ENCODE measurements around the gene CUTC.
"Not testable (repeated sequence)": the region's sequence is repeated elsewhere in the genome, so short reads cannot be mapped to it uniquely, and the experiment has no call there.

Gene CUTC, protein sequence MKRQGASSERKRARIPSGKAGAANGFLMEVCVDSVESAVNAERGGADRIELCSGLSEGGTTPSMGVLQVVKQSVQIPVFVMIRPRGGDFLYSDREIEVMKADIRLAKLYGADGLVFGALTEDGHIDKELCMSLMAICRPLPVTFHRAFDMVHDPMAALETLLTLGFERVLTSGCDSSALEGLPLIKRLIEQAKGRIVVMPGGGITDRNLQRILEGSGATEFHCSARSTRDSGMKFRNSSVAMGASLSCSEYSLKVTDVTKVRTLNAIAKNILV

DNA sequence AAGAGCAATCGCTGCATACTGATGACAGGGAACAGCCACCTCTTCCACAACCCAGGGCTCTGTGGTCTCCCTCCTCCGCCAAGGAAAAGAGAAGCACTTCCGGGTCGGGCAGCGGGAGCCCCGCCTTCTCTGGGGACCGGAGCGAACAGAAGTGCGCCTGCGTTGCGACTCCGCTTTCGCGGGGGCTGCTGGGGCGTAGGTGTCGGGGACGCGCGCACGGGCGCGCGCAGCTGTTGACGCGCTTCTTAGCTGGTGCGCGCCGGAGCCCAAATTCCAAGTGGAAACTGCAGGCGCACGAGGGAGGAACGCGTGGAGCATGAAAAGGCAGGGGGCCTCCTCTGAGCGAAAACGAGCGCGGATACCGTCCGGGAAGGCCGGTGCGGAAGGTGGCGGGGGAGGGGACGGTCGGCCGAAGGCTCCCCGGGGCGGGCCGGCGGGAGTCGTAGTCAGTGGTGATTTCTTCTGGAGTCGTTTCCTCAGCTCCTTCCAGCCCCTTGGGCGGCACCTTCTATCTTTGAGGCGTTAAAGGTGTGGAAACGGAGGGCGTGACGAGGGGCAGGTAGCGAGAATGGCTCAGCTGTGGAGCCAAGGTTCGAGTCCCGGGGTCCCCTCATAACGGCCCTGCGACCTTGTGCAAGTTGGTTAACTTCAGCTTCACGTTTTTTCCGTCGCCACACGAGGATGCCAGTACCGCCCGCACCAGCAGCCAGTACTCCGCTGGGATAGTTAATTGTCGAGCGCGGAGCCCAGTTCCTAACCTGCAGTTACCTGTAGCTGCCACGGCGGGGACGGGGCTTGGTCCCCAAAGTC is at the start of gene CUTC, which contains the start of gene COX15:
TSS of gene CUTC (plus strand) at position 202 of the 810 bp plus-strand sequence. CDS start at position 317, 115 bp downstream.
TSS of gene COX15 (minus strand) at position 95 of the 810 bp plus-strand sequence. CDS start at position 17, 78 bp downstream.
- DNase-seq (ENCODE audit: low read depth, low spot score), result peak; percentile 99

DNA sequence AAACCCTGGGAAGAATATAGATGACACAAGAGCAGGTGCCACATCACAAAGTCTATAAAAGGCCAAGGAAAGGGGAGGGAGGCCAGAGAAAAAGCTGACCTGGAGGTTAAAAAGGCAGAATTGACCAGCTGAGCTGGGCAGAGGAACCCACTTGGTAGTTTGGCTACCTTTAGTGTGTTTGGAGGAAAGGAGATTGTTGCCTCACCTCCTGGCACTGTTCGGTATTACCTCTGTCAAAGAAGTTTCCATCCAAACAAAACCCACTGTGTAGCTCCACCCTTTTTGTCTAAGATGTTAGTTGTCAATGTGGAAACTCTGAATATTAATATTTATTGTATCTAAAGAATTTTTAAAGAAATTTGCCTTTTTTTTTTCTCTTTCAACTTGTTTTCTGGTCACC is 49.3 kb upstream of the CUTC start:
- DNase-seq (ENCODE audit: low read depth, low spot score), result no peak

DNA sequence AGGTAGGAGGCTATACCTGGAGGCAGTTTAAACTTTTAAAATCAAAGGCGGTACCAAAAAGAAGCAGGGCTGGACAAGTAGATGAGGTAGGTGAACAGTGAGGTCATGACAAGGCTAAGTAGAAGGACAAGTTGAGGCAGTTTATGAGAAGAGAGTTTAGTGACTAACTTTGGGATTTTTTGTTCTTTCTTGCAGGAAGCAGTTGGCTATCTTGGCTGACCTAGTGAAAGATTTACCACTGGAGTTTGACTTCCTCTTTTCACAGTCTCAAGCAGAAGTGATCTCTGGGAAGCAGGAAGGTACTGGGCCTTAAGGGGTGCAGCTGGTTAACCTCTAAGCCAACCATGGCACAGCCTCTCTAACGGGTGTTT is 46.5 kb upstream of the CUTC start:
- no peak for DNase-seq (ENCODE audit: low read depth, low spot score)

DNA sequence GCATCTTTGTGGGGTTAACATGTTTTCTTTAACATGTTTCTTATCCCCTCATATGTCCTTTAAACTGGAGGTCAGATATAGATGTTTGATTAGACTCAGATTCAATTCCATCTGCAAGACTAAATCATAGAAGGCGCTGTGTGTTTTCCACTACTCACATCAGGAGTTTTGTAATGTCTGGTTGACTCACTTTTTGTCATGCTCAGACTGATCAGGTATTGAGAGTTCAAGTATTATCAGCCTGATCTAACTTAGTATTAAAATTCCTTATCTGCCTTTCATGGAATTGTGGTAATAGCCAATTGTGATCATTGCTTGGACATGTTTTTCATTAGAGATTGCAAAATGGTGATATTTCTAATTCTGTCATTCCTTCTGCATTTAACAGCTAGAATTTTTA is 42.6 kb upstream of the CUTC start:
- no peak for DNase-seq (ENCODE audit: low read depth, low spot score)

DNA sequence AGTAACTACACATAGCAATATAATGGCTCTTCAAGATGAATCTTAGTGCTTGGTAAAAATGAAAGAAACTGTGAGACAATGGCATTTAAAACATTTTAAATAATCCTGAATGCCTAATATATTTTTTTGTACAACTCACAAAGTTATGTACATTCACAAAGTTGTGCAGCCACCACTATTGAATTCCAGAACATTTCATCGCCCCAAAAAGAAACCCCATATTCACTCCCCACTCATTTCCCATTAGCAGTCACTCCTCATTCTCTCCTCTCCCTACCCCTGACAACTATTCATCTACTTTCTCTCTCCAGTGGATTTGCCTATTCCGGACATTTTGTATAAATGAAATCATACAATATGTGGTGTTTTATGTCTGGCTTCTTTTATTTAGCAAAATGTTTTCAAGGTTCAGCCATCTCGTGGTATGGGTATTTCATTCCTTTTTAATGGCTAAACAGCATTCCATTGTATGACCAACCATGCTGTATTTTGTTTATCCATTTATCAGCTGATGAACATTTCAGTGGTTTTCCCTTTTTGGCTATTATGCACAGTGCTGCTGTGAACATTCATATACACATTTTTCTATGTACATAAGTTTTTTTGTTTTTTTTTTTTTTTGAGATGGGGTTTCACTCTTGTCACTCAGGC is 38.0 kb upstream of the CUTC start:
- DNase-seq (ENCODE audit: low read depth, low spot score), result peak; percentile 82

DNA sequence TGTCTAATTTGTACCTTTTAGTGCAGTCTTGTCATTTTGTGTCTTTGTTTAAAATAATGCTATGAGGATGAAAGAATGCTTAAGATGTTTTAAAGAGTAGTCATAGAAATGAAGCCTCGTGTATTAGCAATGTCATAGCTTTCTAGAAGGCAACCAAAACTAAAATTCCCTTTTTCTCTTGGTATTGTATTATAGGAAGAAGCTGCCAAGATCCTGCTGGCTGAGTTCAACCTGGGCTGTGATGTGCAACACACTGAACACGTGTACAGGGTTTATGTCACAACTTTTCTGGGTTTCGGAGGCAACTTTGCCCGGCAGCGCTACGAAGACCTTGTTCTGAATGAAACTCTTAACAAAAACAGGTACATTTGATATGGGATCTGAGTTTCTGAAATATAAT is 36.3 kb upstream of the CUTC start:
- peak; percentile 22 for DNase-seq (ENCODE audit: low read depth, low spot score)

DNA sequence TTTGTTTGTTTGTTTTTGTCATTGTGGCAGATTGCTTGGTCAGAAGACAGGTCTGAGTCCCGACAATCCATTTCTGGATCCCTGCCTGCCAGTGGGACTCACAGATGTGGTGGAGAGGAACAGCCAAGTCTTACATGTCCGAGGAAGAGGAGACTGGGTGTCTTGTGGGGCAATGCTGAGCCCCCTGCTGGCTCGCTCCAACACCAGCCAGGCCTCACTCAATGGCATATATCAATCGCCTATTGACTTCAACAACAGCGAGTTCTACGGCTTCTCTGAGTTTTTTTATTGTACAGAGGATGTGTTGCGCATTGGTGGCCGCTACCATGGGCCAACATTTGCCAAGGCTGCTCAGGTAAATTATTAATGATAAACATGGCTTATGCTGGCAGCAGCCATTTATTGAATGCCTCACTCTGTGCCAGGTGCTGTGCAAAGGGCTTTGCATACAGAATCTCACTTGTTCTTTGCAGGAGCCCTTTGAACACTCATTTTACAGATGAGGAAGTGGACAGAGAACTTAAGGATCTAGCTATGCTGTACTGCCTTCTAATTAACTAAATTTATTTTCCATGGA is 33.4 kb upstream of the CUTC start:
- DNase-seq (ENCODE audit: low read depth, low spot score), result no peak

DNA sequence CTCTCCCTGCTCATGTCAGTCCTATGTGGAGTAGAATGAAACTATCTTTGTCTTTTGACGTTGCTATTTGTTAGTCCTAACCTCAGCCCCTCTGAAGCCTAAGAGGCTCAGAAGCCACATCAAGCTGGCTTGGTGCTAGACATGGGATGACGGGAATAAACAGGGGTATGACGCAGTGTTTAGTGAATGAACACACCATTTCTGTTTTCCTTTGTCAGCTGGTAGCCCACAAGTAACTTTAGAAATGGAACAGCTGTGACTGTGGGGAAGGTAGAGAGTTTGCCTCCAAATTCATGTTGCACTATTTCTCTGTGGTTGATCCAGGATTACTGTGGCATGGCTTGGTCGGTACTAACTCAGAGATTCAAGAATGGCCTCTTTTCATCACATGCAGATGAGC is 31.4 kb upstream of the CUTC start:
- peak; percentile 11 for DNase-seq (ENCODE audit: low read depth, low spot score)

DNA sequence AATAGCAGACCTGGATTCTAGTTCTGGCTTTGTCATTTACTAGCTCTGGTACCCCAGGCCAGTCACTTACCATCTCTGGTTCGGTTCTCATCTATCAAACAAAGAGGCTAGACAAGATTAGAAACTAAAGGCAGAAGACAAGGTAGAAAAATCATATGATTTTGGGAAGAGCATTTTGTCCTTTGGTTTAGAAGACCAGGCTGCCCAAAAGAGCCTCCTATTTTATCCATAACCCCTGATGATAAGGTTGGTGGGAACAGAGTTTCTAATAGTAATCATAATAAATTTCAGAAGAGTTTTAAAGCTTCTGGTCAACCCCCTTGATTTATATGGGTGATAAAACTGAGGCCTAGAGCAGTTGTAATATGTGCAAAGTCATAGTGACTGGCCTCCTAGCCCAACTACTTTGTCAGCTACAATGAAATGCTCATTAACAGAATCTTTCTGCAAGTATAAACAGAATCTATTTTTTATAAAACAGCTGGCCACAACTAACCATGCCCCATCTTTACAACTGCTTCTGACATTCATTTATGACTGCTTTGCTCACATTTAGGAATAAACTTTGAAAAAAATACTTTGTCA is 23.5 kb upstream of the CUTC start:
- no peak for DNase-seq (ENCODE audit: low read depth, low spot score)

DNA sequence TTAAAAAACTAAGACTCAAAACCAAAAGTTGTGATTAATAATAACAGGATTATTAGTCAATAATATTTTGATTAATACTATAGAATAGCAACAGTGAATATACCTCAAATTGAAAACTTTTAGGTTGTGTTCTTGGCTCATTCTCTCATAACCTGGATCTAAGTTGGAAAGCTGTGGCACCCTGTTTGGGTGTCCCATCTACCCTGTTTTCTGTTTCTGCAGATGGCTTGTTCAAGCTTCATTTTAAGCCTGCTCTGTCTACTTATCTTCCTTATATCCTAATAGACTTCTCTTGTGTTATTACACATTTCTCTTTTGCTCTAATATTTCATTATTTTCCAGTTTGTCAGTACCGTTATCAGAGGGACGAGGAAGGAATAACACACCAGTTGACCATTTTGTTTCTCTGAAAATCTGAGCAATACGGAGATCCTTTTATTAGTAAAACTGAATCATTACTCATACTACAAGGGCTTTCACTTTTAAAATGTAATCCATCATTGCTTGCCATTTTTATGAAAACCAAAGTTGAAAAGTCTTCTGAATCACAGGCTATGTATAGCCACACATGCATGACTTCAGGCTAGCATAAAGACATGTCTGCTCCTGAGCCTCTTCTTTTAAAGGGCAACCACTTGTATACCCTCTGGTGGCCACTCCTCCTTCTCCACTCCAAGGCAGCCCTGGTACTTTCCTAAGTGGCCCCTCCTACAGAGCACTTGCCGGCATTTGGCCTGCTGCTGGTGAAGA is 22.4 kb upstream of the CUTC start:
- DNase-seq (ENCODE audit: low read depth, low spot score), result peak; percentile 11

DNA sequence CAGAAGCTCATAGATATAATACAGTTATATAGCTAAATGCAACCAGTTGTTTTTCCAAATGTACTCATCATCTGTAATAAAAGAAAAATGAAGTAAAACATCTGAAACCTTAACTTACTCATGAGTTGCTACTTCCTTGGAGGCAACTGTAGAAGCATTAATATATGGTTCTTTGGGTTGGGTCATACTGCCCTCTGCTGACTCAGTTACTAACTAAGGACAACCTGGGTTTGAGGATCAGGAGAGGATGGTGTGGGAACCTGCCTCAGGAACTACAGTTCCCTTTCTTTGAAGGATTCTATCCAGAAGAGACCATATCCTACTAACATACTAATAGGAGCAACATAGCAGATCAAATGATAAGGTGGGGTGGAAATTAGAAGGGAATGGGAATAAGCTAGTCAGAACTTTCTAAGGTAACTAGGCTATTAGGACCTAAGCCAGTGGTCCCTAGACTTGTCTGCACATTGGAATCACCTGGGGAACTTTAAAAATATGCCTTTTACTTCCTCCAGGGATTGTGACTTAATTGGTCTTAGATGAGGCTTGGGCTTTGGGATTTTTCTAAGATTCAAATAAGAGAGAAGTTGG is 20.8 kb upstream of the CUTC start:
- DNase-seq (ENCODE audit: low read depth, low spot score), result peak; percentile 74

DNA sequence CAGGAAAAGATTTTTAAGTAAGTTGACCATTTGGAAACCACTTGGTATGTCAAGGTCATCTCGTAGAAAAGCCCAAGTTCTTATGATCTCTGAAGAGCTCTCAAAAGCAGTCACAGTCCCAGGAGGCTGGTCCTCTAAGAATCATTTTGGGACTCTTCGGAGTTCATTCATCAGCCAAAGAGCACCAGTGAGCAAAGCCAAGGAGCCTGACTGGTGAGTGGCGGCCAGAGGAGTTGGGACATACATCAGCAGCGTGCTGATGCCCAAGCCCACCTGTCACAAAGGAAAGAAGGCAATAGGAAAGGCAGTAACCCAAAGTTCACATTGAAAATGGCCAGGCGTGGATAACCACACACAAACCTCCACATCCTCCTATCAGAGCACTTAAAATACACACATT is 17.6 kb upstream of the CUTC start:
- no peak for DNase-seq (ENCODE audit: low read depth, low spot score)

DNA sequence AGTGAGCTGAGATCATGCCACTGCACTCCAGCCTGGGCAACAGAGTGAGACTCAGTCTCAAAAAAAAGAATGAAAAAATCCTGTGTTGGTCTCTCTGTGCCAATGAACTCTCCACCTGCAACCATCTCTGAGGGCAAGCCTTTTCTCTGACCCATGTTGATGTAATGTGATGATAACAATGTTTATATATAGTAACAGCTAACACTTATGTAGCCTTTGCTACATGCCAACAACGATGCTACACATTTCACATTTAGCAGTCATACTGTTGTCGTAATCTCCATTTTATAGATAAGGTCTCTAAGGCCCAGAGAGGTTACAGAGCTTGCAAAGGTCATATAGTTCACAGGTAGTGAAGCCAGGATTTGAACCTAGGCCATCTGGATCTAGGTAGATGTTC is 11.6 kb upstream of the CUTC start:
- no peak for DNase-seq (ENCODE audit: low read depth, low spot score)

DNA sequence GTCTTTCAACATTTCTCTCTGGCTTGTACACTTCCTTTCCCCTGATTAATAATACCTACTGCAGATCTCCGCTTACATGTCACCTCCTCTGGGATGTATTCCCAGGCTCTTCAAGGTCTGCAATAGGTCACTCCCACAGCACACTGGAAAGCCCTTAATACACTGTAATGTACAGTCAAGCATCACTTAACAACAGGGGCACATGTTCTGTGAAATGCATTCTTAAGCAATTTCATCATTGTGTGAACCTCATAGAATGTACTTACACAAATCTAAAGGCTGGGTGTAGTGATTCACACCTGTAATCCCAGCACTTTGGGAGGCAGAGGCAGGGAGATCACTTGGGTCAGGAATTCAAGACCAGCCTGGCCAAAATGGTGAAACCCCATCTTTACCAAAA is 2.0 kb upstream of the CUTC start:
- peak; percentile 10 for DNase-seq (ENCODE audit: low read depth, low spot score)

DNA sequence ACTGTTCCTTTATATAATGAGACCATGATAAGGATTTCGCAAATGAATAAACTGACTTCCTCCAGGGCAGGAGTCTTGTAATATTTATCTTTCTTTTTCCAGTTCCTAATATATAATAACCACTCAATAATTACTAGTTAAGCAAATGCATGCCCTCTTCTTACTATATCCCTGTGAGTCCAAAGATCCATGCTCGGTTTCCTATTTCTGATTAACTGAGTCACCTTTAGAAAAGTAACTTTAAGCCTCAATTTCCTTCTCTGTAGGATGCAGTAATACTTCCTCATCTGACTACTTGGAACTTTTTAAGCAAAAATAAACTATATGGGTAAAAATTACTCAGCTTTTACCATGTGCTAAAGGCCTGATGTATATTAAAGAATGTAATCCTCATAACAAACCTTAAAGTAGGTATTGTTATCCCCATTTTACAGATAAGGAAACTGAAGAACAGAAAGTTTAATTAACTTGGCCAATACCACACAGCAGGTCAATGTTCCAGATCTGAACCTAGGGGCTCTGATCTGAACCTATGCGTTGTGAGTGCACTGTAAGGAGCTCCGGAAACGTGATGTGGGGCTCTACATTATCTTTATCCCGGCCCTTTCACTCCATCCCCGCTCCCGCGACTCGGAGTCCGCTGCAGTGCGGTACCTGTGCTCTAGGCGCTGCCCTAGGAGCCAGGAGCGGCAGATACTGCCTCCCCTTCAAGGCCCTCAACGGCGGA is 565 bp upstream of the CUTC start:
- DNase-seq (ENCODE audit: low read depth, low spot score), result no peak

DNA sequence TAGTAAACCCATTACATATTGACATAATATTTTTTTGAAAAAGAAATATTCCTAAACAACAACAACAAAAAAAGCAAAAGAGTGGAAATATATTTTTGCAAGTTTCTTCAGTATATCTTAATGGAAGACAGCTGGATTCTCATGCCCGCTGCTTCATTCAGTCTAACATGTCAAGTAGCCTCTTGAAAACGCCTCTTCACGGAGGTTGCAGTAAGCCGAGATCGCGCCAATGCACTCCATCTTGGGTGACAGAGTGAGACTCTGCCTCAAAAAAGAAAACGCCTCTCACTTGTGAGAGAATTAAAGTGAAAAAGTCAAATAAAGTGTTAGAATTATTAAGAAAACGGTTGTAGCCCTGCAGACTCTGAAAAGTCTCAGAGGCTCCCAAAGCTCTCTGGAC is 1.3 kb downstream of the CUTC start:
- no peak for DNase-seq (ENCODE audit: low read depth, low spot score)

DNA sequence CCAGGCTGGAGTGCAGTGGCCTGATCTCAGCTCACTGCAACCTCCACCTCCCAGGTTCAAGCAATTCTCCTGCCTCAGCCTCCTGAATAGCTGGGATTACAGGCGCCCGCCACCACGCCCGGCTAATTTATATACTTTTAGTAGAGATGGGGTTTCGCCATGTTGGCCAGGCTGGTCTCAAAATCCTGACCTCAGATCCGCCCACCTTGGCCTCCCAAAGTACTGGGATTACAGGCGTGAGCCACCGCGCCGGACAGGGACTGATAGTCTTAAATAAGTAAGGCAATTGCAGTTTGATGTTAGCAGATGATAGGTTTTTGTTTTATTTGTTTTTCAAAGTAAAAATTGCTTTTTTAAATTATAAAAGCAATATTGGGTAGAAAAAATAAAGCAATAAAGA is 2.1 kb downstream of the CUTC start:
- not testable (repeated sequence) for DNase-seq (ENCODE audit: low read depth, low spot score)

DNA sequence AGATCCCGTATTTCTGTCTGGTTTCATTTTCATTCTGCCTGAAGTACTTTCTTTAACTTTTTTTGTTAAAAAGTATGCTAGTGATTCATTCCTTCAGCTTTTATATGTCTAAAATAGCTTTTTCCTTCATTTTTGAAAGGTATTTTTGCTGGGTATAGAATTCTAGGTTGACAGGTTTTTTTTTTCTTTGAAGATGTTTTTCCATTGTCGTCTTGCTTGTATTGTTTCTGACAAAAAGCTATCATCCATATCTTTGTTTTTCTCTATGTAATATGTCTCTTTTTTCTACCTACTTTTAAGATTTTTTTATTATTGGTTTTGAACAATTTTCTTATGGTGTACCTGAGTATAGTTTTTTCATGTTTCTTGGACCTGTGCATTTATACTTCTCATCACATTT is 8.2 kb downstream of the CUTC start:
- no peak for DNase-seq (ENCODE audit: low read depth, low spot score)

DNA sequence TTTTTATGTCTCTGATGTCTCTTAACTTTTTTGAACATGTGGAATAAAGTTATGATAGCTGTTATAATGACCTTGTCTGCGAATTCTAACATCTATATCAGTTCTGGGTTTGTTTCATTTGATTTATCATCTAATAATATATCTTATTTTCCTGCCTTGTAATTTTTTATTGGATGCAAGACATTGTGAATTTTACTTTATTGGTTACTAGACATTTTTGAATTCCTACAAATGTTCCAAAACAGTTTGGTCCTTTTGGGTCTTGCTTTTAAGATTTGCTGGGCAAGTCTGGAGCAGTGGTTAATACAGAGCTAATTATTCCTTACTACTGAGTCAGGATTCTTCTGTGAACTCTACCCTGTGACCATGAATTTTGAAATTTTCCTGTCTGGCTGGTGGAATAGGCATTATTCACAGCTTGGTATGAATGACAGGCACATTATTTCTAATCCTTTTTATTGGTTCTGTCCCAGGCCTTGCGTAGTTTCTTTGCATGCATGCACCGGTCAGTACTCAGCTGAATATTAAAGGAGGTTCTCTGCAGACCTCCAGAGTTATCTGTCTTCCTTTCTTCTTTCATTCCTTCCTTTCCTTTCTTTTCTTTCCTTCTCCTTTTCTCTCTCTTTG is 9.0 kb downstream of the CUTC start:
- DNase-seq (ENCODE audit: low read depth, low spot score), result no peak

DNA sequence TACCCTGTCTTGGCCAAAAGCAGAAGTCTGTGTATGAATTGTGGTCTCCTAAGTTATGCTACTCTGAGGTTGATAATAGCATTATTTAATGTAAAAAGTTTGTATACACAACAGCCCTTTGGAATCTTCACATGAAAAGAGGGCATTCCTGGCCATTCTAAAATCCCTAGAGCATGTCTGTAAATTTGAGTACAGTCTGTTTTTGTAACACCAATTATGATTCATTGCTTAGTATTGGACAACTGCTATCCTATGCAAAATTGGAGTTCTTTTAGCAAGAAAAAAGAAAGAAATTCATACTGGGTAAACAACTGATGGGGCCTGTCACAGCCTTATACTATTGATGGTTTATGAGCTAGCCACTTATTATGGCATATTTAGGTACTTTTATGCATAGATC is 10.2 kb downstream of the CUTC start:
- peak; percentile 6 for DNase-seq (ENCODE audit: low read depth, low spot score)

Measured in astrocyte of the hippocampus (primary cell).